ENCODE data around the gene KIRREL3. TPM values are rescaled to one million over a fixed set of nuclear protein-coding genes. Genes with fewer than 3 reads are reported as not detected.

Gene KIRREL3
- total RNA-seq, 1 donor from 2014 or later = not detected

DNA sequence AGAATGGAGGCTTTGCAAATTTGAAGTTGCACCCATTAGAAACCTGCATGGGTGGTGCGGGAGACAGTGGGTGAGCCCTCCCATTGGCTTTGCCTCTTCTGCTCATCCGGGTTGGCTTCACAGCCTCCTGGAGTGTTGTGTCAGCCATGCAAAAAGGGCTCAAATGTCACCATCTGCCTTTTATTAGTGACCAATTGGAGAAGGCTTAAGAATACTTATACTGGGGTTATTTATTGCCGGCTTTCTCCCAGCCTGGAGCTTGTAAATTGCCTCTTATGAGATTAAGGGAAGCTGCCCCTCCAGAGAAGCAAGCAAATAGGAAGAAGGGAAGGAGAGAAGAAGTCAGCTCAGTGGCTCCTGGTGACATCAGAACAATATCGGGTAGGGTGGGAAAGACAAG is 462.5 kb downstream of the KIRREL3 start:
- intact Hi-C loops (cut with DNase I) = no loop called here
- TF ChIP-seq, protein P1, sequence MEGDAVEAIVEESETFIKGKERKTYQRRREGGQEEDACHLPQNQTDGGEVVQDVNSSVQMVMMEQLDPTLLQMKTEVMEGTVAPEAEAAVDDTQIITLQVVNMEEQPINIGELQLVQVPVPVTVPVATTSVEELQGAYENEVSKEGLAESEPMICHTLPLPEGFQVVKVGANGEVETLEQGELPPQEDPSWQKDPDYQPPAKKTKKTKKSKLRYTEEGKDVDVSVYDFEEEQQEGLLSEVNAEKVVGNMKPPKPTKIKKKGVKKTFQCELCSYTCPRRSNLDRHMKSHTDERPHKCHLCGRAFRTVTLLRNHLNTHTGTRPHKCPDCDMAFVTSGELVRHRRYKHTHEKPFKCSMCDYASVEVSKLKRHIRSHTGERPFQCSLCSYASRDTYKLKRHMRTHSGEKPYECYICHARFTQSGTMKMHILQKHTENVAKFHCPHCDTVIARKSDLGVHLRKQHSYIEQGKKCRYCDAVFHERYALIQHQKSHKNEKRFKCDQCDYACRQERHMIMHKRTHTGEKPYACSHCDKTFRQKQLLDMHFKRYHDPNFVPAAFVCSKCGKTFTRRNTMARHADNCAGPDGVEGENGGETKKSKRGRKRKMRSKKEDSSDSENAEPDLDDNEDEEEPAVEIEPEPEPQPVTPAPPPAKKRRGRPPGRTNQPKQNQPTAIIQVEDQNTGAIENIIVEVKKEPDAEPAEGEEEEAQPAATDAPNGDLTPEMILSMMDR (IDR thresholded peaks at IDR 0.05) = no peak
- no peak for DNase-seq
- ATAC-seq = no peak
- H3K9me3 ChIP-seq = no peaks in the 10 kb centered on the region
- H3K36me3 ChIP-seq = no peaks in the 10 kb centered on the region
- H3K27ac ChIP-seq = no peak overlapping the region
- no peaks in the 10 kb centered on the region for H3K4me1 ChIP-seq
- H3K27me3 ChIP-seq = no peaks in the 10 kb centered on the region
- H3K4me3 ChIP-seq = no peak overlapping the region

GRCh38 chr11:126537492-126537891 is 463.1 kb downstream of the KIRREL3 start:
- no peak for ATAC-seq
- H3K27me3 ChIP-seq = no peaks in the 10 kb centered on the region
- H3K9me3 ChIP-seq = no peaks in the 10 kb centered on the region

GRCh38 chr11:126534141-126534805 is 466.3 kb downstream of the KIRREL3 start:
- no peaks in the 10 kb centered on the region for H3K9me3 ChIP-seq
- H3K4me3 ChIP-seq = no peak overlapping the region
- no peak overlapping the region for H3K27ac ChIP-seq
- H3K36me3 ChIP-seq = no peaks in the 10 kb centered on the region
- no peaks in the 10 kb centered on the region for H3K27me3 ChIP-seq
- no peaks in the 10 kb centered on the region for H3K4me1 ChIP-seq
- no peak for ATAC-seq
- DNase-seq = no peak
- TF ChIP-seq, protein P1 (IDR thresholded peaks at IDR 0.05) = no peak
- intact Hi-C loops (cut with DNase I) = no loop called here

More at GRCh38 chr11:126537492-126537891, 463.1 kb downstream of the KIRREL3 start:
- Histone ChIP-seq H3K4me3 (no peak overlapping the region), H3K36me3 (no peaks in the 10 kb centered on the region), H3K4me1 (no peaks in the 10 kb centered on the region), H3K27ac (no peak overlapping the region)
- TF ChIP-seq, protein P1 (IDR thresholded peaks at IDR 0.05) = no peak
- DNase-seq = no peak
- intact Hi-C loops (cut with DNase I) = no loop called here

GRCh38 chr11:126533560-126533959 is 467.0 kb downstream of the KIRREL3 start:
- intact Hi-C loops (cut with DNase I) = no loop called here
- Histone ChIP-seq H3K27me3 (no peaks in the 10 kb centered on the region), H3K27ac (no peak overlapping the region), H3K36me3 (no peaks in the 10 kb centered on the region), H3K4me3 (no peak overlapping the region), H3K9me3 (no peaks in the 10 kb centered on the region), H3K4me1 (no peaks in the 10 kb centered on the region)
- TF ChIP-seq, protein P1 (IDR thresholded peaks at IDR 0.05) = no peak
- DNase-seq = no peak
- ATAC-seq = no peak

GRCh38 chr11:126530416-126530815 is 470.2 kb downstream of the KIRREL3 start:
- no peak overlapping the region for H3K4me3 ChIP-seq

More at GRCh38 chr11:126530416-126530815, 470.2 kb downstream of the KIRREL3 start:
- H3K9me3 ChIP-seq = no peaks in the 10 kb centered on the region
- H3K4me1 ChIP-seq = no peaks in the 10 kb centered on the region
- intact Hi-C loops (cut with DNase I) = no loop called here
- no peaks in the 10 kb centered on the region for H3K36me3 ChIP-seq
- DNase-seq (no peak), ATAC-seq (no peak)
- no peak overlapping the region for H3K27ac ChIP-seq
- no peaks in the 10 kb centered on the region for H3K27me3 ChIP-seq
- TF ChIP-seq, protein P1 (IDR thresholded peaks at IDR 0.05) = no peak
